Midbrain (tissue), 1 donor: Measurements from ENCODE around the gene POU3F3.

ENCODE experiments used
- DNase-seq: peaks from one replicate; lab custom pipeline; 2025; lab: John Stamatoyannopoulos, UW

The POU3F3 gene

DNA sequence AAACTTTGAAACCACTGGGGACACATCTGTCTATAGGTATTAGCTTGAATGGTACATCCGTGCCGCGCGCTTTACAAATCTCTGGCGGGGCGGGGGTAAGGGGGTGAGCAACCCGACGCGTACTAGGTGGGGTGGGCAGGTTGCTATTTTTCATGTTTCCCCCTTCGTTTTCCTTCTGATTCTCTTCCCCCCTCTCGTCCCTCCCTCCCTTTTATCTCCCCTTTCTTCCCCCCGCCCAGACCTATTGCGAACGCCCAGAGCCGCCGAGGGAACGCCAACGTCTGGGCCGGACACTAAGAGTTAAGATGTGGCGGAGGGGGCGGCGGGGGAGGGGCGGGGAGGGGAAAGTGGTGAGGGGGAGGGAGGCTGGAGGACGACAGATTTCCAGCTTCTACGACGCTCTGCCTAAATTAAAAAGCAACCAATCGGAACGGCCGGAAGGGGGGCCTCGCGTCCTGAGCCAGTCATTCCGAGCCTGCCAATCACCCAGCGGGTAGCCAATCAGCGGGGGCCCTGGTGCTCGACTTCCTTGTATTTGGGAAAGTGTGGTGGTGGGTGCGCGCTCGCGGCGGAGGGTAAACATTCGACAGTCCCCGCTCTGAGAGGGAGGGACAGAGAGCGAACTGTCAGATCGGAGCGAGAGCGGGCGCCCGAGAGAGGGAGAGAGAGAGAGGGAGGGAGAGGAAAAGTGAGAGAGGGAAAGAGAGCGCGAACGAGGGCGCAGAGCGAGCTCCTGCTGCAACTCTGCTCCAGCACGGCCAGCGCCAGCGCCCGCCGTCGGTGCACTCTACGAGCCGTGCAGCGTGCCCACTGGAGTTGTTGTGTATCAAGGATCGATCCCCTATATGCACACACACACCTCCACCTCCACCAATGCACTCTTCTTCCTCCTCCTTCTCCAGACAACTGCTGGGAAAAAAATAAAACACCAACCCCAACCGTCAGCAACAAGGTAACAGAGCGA lies at the start of gene POU3F3:
Gene POU3F3, plus strand, starts transcription at position 582 of the 964 bp plus-strand sequence. CDS start 1,396 bp downstream, outside the sequence.
- peak; percentile 100 for DNase-seq

DNA sequence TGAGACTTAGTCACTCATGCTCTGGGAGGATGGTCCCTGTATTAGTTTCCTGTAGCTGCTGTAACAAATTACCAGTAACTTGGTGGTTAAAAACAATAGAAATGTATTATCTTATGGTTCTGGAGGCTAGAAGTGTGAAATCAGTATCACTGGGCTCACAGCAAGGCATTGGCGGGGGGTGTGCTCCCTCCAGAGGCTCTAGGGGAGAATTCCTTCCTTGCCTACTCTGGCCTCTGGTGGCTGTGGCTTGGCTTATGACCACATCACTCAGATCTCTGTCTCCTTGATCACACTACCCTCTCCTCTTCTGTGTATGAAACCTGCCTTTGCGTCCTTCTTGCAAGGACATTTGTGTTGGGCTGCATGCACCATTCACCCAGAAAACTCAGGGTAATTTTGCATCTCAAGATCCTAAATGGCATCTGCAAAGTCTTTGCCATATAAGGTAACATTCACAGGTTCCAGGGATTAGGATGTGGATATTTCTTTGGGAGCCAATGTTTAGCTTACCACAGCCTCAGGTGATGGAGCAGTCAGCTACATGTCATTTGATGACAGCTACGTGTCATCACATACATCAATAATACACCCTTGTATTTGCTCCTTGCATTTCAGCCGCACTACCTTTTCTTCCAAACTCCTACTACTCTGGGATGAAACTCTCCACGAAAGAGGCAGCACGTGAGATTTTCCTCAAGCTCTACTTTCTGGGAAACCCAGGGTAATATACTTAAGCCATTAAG lies 49.6 kb upstream of the POU3F3 start:
- DNase-seq: no peak

DNA sequence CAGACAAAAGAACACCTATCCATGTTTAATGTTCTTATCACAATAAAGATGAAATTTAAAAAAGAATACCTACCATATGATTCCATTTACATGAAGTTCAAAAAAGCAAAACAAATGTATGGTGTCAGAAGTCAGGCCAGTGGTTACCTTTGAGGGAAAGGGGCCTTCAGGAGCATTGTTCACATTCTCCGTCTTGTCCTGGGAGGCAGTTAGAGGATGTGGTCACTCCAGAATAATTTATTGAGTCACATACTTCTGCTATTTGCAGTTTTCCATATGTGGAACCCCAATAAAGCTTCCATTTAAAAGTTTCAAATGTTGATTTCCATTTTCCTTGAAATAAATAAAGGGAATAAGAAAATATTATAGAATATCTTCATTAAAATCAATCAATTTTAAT lies 41.6 kb upstream of the POU3F3 start:
- no peak for DNase-seq

DNA sequence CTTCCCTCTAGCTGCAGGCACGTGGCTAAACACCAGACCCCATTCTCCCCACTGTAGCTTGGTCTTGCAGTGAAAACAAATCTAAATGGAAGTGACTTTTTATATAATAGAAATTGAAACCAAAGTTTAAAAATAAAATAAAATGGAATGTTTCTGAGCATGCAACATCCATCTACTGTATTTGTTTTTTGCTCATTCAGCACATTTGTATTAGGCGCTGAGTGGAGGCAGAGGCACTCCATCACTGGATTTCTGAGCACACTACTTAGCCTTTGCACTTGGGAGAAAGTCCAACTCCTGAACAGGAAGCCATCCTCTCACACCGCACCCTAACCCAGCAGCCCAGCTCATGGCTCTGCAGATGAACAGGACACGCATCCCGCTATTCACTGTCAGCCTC lies 37.8 kb upstream of the POU3F3 start:
- no peak for DNase-seq

DNA sequence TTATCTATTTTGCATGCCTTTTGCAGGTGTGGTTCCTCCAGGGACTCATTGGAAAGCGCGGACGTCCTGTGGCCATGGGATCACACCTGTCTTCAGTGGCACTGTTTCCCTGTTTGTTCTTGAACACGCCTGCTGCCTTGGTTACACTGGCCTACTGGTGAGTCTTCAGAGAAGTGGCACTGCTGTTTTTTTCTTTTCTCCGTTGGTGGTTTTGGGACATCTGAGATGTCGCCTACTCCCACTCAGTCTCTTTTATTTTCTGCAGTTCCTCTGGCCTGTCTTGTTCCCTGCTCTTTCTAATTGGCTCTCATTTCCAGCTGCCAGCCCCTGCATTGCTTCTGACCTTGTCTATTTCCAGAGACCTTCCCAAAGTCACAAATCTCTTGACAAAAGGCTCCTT lies 35.7 kb upstream of the POU3F3 start:
- no peak for DNase-seq

DNA sequence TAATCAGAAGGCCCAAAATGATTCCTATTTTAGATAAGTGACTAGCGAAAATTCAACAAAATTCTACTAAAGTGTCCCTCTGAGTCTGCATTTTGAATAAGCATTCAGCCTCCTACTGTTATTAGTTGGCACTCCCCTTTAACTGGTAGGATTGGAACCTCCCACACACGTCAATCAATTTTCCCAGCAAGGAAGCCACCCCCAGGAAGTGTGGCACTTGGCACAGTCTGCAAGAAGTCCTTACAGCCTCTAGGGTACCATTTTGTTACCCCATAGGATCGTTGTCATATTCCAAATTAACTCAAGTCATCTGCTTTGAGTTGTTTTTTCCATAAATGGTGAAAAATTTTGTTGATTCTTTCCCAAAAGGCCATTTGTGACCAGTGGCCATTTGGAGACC lies 33.8 kb upstream of the POU3F3 start:
- no peak for DNase-seq

DNA sequence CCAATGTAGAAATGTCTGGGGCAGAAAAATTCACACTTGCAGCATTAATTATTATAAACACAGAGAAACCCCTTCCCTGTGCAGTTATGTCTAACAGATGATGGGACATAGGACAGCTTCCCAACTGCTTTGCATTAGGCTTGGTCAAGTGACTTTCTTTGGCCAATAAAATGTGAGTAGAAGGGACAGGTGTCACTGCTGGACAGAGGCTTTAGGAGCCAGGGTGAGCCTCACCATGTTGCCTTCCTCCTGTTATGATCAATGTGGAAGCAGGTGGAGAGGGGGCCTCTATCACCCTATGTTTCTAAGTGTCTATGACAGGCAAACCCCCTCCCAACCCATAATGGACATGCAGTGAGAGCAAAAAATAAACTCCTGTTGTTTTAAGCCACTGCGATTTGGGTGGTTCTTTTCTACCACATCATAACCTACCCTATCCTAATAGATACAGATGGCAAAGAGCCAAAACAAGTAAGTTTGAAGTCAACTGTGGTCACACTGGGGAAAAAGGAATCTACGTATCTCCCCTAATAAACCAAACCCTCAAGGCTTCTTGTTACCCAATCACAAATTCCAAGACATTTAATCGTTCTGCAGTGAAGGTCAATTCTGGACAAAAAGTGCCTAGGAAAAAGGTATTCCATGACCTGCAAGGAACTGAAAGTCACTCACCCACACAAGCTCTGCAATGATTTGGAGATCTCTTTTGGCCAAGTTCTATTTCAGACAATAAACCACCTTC lies 28.6 kb upstream of the POU3F3 start:
- no peak for DNase-seq

DNA sequence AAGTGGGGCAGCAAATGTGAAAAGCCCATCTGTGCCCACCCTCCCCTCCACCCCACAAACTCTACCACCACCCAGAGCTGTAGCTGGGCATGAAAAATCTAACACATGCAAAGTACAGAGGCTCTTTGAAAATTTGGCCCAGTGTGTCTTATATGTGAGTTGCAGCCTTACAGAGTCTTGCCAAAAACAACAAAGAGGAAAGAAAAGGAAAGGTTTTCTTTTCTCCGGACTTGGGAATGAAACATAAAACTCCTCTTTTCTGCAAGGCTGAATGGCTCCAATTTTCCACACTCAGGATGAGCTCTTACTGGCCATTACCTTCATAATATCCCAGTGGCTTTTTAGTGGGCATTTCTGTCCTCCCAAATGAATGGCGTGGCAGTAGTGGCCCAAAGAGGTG lies 27.9 kb upstream of the POU3F3 start:
- no peak for DNase-seq

DNA sequence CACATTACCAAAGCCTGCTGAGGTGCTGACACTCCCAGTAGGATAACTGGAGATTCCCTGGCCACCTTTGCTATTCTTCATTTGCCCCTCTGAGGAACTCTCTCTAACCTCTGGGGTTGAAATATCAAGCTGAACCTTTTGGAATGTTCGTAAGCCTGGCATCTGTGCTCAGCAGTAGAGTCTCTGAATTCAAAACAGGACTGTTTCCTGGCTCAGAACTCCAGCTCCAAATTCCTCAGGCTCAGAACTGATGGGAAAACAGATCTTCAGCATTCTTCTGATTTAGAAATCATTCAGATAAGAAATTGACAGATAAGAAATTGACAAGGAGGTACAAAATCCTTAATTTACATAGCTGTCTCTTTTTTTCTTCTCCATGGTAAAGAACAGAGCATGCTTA lies 22.2 kb upstream of the POU3F3 start:
- no peak for DNase-seq

DNA sequence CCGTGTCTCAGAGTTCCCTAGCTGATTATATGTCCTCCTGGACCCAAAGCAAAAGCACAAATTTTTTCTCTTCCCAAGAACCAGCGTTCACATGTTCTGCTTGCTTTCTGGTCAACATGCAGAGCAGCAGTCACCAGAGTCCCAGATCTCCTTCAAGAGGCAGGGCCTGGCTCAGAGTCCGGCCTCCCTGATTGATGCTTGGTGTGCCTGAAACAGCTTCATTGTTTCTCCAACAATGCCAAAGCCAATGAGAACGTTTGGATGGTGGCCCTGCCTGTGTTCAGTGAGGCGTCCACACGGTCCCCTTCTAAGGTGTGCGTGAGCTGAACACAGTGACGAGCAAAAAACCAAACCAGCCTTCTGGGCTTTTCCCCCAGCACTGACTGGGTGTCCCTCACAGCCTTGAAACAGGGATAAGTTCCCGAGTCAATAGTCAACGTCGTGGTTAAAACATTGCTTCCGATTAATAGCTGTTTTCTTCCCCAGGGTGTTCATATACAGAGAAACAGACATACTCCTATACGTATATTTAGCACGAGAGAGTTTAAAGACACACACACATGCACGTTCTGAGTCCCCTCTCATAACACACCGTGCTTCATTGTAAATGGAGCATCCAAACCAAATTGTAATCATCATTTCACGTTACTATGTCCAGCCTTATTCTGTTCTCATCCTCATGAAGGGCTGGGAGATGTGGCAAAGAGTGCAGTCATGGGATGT lies 19.3 kb upstream of the POU3F3 start:
- no peak for DNase-seq

DNA sequence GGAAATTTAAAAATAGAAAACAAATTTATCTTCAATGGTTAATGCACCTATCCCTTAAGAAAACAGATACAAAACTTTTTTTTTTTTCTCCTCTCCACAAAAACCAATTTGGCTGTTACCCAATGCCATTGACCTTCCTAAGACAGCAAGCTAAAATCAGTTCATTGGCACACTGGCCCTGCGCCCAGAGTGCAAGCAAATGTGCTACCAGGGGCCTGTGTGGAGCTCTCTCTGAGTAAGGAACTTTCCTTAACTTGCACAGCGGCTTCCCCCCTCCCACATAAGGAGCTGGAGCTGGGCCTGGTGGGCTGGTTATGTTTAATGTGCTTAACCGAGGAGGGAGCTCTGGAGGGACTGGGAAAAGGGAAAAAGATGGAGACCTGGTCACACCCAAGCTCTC lies 17.6 kb upstream of the POU3F3 start:
- no peak for DNase-seq

DNA sequence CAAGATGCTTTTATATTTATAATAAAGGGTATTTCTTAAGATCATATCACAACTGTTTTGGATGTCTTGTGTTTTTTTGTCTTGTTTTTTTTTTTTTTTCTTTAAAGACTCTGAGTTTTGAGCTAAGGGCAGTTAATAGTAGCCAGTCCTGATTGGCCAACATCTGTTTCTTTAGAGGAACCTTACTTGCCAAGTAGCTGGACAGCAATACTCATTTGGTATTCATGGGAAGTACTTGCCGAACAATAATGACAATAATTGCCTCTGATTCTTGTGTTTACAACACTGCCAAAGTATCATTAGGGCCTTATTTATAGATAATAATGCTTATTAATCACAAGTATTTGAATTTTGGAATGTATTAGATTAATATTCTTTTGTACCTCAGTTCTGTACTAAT lies 17.1 kb upstream of the POU3F3 start:
- no peak for DNase-seq

DNA sequence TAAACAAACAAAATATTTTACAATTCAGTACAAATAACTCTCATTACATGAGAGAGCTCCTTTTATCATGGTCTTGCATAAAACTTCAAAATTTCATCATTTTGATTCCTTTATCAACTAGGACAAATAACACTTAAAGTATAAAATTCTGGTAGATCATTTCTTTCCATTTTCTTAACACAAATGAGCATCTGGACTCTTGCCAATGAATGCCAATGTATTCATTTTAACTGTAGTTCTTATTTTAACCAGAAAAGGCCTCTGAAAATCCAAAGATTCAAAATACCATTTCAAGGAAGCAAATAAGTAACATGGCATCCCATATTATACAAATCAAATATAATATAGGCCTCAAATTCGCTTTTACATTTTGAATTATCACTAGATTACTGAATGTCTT lies 13.8 kb upstream of the POU3F3 start:
- no peak for DNase-seq

DNA sequence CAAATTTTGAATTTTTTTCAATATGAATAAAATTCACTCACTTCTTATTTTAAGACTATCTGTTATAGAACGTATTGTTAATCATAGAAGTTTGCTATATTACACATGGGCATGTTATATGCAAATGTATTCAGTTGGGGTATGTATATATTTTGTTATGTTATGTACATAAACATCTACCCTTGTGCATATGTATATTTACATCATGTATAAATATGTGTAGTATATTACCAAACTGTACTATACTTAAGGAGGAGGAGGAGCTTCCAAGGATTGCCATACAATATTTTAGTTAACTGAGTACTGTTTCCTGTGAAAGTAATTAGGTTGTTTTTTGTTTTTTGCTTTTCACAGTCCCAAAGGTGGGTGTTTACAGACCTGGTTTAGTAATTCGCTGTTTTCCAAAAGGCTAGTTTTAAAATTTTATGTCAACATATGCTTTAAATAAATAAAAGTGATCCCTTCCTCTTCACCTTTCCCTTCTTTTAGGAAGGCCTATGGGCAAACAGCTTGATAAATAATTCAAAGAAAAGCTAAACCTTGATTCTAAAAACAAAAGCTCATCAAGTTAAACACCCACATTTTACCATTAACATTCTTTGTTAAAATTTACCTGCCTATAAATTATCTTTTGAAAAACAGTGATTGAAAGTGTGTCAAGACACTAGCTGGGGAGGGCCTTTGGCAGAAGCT lies 12.9 kb upstream of the POU3F3 start:
- no peak for DNase-seq

DNA sequence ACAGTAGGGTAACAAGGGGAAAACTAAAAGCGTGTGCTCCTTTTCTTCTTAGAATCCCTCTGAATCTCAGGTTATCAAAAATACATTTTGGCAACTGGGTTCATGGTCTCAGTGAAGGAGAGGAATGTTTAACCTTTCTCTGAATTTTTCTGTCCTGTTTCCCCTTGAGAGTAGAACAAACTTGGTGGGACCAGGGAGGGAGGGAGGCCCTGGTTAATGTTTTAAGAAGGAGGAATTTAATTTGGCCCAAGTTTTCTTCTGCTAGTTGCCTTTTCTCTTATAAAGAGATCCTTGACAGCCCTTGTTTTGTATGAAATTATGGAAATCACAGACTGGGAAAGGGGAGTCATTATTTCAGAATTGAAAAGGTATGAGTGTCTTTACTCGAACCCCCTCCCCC lies 12.2 kb upstream of the POU3F3 start:
- no peak for DNase-seq

DNA sequence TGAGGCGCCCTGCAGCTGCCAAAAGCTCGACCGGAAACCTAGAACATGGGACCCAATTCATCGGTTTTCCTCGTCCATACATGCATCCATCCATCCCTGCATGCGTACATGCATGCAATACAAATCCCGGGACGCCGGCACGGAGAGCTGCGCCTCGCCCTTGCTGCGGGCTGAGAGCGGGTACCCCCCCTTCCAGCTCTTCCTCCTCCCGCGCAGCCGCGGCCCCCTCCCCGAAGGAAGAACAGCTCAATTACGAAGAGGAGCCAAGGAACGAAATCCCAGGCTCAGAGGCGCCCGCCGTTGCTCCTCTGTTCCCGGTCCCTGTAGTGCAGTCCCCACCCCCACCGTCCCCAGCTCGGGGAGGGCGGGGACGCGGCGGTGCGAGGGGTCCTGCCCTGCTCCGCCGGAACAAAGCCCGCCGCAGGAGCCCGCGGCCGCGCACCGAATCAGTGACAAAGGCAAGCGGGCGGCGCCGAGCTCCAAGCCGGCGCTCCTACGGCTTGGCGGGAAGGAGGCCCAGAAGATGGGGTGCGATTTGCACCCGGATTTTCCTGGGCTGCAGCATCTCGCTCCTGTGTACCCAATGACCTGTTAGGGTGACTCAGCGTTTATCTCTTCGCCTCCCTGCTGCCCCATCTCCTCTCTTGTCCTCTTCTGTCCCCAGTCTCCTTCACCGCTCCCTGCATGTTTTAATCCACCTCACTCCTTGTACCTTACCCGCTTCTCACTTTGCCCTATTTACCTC lies 8.9 kb upstream of the POU3F3 start:
- no peak for DNase-seq

DNA sequence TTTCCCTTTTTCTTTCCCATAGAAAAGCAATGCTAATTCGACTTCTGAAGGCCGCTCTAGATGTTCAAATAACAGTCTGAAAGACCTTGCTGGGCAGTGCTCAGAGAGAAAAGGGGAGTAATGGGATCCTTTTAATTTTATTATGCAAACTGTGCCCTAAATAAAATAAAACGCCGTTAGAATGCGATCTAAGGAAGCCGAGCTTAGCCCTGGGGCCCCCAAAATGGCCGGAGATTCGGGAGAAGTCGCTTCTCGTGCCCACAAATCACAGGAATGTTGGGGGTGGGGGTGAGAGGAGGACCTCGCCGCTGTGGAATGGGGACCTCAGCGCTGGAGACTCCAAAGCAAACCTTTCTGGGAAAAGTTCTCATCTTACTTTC lies 8.4 kb upstream of the POU3F3 start:
- DNase-seq: no peak

DNA sequence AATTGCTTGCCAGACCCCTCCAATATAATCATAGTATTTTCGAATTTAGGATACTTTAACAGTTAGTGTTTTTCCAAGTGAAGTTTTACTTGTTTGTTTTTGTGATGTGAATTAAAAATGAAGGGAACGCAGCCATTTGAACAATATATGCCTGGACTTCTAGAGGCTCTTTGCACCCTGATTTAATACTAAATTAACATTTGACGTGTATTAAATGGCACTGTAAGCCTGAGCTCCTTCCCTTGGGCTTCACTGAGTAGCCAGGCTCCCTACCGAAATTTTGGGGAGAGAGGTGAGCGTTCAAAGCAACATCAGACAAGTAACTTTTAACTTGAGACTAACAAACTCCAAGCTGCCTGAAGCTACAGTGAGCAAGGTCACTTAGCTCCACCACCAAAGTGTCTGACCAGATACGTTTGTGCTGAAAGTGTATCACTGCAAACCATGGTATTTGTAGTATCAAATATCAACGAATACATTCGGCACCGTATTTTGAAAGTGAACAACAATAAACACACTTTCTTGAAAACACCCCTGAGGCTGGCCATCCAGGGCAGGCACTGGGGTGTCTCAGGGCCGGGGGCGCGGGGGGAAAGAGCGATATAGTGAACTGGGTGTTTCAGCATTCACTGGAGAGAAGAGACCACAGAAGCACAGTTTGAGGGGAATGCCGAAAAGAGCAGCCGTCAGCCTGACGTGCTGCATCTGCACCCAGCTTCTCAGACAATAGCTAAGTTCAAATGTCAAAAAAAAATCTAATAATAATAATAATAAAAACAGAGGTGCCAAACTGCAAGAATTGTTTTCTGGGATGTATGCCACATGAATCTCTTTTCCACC lies 7.7 kb upstream of the POU3F3 start:
- DNase-seq: no peak

DNA sequence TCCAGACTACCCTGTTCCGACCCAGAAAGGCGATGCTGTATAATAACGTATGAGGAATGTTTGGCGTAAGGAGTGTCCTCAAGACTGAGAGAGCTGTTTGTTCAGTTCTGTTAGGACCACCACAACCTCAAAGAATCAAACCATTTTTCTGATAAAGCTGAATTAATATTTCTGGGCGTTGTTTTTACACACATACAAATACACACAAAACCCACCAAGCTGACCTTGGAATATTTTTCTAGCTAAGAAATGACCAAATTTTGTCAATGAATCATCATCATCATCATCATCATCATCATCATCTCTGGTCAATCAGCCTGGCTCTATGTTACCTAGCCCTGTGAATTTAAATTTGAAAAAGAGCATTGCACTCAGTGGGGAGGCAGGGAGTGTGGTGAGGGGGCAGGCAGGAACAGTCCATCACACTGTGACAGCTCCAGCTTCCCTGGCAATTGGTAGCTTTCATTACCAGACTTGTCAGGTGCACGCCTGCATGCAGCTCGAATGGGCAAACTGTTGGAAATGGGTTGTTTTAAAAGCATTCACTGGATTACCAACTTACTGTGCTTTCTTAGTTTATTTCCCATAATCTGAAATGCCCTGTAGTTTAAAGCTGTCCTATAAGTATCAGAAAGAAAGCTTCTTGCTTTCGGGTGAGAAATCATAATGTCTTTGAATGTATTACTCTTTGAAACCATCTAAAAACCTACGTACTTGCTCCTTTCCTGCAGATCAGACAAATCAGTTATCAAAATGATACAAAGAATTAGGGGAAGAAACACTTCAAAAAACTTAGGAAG lies 6.9 kb upstream of the POU3F3 start:
- DNase-seq: no peak
